HG03439 (cell line): ENCODE results near the gene ANKS1B.
"Not testable (repeated sequence)": the region's sequence is repeated elsewhere in the genome, so short reads cannot be mapped to it uniquely, and the experiment has no call there.

ENCODE experiments used
- ATAC-seq: cut with Tn5 transposase; IDR thresholded peaks from one replicate; pipeline ENCODE4 v1.9.1; 2021; ENCODE audit warnings: mild to moderate bottlenecking, moderate library complexity; ENCODE audit not compliant: unreplicated experiment

The ANKS1B gene

DNA sequence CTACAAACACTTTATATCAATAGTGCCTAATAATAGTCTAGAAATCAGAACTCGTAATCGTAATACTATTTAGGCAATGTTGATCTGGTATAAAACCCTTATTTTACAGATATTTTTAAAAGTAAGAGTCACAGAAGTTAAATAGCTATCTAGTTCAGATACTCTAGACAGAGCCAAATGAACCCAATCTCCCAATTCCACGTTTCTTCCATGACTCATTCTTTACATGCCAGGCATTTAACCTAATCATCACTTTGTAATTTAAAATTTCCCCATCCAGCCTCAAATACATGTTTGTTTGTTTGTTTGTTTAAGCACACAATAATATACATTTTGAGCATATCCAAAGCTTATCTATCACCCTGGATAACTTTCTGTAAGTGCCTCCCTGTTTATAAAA, 373.6 kb downstream of the ANKS1B start:
- ATAC-seq: no peak

DNA sequence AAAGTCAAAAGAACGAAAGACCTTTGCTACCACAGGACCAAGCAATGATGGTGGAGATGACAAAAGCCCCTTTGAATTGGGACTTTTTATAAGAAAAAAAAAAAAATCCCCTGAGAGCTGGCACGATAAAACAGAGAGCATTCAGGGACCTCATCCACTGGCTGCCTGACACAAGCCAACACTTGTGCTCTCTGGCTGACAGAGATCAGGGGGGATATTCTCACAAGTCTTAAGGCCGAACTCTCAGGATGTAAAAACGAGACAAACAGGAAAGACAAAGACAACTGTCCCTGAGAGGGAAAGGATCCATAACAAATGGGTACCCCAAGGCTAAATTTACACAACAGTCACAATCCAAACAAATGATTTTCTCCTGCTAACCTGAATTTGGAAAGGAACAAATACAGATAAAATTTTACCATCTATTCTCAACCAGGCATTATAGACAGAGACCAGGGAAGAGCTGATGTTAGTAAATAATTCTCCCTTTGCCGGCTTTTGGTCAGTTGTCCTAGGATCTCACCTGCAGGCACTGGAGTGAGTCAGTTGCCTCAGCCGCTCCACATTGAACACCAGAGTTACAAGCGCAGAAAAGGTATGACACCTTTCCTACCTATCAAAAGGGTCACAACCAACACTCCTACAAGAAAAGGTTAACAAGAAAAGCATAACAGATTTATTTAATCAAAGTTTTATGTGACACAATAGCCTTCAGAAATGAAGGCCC, 375.1 kb downstream of the ANKS1B start:
- ATAC-seq: no peak

DNA sequence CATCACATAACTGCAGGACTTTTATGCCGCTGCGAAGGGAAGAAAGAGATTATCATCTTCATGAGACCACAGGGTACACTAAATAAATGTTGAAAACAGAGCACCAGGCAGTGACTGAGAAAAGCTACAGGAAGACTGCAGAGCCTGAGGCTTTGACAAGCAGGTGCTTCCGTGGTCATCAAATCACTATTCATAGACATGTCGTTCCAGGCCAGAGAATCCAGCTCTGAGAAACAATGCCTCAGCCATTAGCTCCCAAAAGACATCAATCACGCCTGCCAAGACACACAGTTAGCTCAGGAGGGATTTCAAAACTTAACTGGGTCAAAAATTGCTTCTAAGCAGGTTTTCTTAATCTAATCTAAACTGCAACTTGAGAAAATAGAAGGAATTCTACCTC, 384.3 kb downstream of the ANKS1B start:
- no peak for ATAC-seq

DNA sequence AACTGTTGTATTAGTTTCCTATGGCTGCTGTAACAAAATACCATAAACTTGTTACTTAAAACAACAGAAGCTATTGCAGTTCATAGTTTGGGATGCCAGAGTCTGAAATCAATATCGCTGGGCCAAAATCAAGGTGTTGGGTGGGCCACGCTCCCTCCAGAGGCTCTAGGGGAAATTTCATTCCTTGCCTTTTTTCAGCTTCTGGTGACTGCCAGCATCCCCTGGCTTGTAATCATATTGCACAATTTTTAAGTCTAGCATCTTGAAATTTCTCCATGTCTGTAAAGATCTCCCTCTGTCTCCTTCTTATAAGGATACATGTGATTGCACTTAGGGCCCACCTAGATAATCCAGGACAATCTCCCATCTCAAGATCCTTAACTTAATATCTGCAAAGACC, 386.0 kb downstream of the ANKS1B start:
- ATAC-seq: no peak

DNA sequence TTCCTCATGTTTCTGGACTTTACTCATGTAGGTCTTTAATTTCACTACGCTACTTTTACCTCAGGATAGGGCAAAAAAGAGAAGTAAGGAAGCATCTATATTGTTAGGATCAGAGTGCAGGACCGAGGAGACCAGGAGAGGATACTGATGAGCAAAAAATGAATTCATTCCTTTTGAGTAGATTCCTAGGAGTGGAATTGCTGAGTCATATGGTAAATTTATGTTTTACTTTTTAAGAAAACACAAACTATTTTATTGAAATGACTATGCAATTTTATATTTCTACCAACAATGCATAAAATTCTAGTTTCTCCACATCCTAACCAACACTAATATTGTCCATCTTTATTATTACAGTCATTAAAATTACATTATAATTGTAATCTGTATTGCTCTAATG, 388.0 kb downstream of the ANKS1B start:
- no peak for ATAC-seq

DNA sequence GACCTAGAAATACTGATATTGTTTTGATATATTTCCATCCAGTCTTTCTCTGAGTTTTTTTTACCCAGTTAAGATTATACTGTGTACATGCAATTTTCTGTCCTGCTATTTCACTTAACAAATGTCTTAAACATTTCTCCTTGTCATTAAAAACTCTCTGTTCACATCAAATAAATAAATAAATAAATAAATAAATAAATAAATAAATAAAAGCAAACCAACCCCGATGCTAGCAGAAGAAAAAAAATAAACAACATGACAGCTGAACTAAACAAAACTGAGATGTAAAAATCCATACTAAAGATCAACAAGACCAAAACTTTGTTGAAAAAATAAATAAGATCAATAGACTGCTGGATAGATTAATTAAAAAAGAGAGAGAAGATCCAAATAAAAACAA, 407.6 kb downstream of the ANKS1B start:
- not testable (repeated sequence) for ATAC-seq

DNA sequence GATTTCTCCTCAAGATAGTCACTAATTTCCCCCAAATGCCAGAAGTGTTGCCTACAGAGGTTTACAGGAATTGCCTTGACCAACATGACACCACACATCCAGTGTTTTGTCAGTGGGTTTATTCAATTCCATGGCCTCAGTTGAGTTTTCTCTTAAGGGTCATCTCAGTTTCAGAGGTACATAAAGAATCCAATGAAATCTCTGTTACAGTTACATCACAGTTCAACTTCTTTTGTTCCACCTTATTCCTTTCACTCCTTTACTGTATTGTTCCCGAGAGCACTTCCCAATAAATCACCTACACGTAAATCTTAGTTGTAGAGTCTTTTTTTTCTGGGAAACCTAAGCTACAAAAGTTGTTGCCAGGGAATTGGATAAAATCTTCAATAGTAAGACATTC, 410.8 kb downstream of the ANKS1B start:
- ATAC-seq: no peak

DNA sequence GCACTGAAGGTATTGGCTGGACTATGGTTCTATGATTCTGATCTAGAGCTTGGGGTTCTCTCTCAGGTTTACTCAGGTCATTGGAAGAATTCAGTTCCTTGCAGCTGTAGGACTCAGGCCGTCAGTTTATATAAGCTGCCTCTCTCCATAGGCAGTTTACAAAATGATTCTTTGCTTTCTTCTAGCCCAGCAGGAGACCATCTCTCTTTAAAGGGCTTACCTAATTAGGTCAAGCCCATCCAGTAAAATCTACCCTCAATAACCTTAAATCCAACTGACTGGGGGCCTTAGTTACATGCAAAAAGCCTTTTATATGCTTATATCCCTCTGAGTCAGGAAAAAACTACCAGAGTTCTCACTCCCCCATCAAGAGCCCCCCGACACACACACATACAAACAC, 417.7 kb downstream of the ANKS1B start:
- ATAC-seq: no peak

DNA sequence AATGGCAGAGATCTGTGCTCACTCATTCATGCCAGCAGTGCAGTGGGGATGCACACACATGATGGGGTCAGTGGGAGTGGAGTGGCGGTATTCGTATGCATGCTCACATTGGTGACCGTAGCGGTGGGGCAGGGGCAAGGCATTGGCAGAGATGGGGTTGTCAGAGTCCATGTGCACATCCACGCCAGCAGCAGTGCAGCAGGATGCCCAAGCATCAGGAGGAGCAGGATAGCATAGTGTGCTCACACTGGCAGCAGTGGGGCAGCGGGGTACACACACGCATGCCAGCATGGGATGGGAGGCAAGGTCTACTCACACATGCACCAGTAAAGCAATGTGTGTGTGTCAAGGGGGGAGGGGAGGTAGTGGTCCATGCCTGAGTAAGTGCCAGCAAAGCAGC, 426.6 kb downstream of the ANKS1B start:
- no peak for ATAC-seq

DNA sequence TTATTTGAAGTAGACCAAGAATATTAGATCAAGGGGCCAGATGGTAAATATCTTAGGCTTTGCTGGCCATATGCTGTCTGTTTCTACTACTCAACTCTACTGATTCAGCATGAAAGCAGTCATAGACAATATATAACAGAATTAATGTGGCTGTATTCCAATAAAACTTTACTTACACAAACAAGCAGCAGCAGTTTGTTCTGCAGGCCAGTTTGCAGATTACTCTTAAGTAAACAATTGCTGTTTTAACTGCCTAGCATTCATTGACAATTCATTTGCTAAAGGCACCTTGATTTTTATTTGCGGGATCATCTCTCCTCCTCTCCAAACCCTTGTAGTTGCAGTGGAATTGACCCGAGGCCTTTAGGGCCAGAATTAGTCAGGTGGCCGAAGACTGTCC, 431.3 kb downstream of the ANKS1B start:
- no peak for ATAC-seq

DNA sequence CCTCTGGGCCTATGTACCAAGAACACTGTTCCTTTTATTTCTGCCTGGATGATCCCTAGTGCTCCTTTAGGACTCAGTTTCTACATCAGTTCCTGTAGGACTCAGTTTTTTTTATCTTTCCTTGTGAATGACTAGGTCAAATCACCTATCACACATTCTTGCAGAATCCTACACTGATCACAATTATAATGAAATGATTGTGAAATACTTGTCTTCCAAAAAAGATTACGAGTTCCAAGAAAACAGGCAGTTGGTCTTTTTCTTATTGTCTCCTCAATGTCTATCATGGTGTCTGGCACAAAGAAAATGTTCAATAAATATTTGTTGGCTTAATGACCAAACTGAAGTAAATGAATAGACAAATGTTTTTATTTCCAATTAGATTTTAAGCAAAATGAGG, 432.7 kb downstream of the ANKS1B start:
- no peak for ATAC-seq

DNA sequence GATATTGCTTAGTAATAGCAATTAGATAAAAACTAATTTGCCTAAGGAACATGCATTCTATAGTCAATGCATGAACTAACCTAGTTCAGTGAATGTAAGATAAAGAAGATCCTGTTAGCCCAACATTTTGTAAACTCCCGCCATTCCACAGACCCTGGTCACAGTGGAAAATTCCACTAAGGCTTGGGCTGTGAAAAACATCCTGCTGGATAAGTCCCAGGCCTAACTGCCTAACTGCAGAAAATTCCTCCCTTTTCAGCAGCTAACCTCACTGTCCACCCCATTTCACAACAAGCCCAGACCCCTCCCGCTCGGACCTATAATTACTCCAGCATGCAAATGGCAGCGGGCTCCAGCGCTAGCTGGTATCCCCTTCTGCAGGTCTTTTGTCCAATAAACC, 435.1 kb downstream of the ANKS1B start:
- ATAC-seq: no peak

DNA sequence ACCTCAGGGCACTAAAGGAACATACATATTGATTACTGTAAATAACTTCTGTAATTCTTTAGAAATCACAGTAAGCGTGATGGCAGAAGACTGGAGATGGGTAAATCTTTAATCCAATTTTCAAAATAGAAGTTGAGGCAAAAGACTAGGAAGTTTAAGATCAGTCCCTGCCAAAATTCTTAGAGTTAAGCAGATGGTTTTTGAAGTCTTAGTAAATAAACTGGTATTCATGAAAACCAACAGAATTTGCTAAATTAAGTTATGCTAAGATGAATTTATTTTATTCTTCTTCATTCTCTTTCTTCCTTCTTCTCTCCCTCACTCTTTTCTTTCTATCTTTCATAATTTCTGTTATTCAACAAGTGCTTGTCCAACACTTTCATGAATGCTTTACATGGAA, 435.5 kb downstream of the ANKS1B start:
- ATAC-seq: no peak

DNA sequence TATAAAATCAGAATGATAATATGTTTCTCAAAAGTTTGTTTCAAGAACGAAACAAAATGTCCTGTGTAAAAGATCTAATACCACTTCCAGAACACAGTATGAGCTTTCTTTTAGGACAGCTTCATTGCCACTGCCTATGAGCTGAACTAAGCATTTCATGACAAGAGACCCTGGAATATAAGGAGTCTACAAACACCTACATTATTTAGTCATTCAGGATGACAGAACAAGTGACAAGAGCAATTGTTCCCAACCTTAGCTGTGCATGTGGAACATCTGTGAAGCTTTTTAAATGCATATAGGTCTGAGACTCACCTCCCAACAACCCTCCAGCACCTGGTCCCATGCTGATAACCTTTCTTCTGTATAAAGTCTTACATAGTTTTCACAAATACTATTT, 440.3 kb downstream of the ANKS1B start:
- no peak for ATAC-seq

DNA sequence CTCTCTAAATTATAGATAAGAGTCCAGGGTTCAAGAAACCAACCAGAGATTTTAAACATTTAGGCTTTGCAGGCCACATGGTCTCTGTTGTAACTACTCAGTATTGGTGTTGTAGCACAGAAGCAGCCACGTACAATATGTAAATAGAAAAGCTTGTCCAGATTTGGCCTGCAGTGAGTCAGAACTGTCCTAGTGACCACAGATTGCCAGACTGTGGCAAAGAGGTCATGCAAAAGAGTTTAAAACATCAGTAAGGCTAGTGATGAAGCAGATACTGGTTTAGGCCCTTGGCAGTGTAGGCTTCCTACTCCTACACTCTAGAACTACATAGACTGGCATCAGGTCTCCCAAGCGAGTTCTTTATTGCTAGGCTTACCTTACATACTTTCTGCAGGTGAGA, 454.8 kb downstream of the ANKS1B start:
- peak; percentile 97 for ATAC-seq

DNA sequence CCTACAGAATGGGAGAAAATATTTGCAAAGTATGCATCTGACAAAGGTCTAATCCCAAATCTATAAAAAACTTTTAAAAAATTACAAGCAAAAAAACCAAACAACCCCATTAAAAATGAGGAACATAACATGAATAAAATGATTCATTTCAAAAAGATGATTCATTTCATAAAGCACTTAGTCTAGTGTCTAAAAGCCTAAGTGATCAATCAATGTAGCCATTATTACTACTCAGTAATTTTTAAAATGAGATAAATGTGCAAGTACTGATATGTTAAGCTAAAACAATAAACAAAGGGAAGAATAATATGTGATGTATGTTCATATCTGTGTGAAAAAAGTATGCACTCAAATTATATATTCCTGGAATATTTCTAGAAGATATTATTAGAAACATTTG, 456.3 kb downstream of the ANKS1B start:
- ATAC-seq: no peak

DNA sequence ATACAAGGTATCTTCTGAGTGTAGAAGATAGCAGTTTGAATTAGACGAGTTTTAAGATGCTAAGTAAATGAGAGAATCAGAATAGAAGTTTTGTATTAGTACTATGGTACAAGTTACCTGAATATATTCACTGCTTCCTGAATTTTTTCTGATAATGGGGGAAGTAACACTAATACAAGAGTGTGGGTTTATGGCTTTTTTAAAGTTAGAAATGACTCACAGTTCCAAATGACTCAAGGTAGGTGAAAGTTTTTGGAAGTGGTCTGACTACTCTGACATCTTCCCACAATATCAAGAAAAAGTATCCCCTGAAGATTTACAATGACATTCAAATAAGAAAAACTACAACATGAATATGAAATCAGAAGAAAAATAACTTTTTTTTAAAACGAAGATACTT, 460.9 kb downstream of the ANKS1B start:
- ATAC-seq: no peak

DNA sequence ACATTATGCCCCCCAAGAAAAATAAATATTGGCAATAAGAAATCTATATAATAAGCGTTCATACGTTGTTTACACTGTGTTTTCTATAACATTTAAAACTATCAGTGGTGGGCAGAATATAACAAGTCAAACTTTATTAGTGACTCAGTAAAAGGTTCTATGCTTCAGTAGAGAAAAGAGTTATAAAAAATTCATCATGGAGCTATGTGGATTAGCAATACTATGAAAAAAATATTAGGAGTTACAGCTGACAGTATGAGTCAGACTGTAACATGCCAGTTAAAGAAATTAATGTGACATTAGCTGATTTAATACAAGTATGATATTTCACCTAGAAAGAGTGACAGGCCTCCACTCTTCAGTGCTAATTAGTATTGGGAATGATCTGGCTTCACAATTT, 462.3 kb downstream of the ANKS1B start:
- no peak for ATAC-seq

DNA sequence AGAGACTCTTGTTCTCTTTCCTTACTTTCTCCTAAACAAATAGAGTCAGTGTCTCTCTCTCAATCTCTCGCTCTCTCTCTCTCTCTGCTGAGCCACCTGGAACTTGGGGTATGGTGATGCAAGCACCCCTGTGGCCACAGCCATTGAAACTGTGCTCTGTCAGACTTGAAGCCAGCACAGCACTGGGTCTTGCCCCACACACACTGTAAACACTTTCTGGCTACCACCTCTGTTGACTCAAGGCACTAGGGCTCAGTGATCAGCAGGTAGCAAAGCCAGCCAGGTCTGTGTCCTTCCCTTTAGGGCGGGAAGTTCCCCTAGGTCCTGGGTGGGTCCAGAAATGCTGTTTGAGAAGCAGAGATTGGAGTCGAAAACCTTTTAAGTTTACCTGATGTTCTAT, 463.1 kb downstream of the ANKS1B start:
- no peak for ATAC-seq

DNA sequence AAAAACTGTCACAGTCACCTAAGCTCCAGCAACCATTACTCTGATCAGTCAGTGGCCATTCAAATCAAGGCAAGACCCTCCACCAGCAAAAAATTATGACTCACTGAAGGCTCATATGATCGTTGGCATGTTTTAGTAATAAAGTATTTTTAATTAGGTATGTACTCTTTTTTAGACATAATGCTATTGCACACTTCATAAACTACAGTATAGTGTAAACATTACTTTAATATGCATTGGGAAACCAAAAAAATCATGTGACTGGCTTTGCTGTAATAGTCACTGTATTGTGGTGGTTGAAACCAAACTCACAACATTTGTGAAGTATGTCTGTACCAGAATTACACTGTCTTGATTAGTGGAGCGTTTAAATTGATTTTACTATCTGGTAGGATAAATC, 471.7 kb downstream of the ANKS1B start:
- no peak for ATAC-seq

DNA sequence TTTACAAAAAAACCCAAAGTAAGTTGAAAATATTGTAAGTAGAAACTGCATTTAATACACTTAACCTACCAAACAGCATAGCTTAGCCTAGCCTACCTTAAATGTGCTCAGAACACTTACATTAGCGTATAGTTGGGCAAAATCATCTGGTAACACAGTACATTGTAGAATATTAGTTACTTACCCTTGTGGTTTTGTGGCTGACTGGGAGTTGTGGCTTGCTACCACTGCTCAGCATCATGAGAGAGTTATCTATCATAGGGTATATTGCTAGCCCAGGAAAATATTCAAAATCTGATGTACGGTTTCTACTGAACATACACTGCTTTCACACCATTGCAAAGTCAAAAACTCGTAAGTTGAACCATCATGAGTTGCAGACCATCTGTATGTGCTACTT, 478.9 kb downstream of the ANKS1B start:
- ATAC-seq: no peak

DNA sequence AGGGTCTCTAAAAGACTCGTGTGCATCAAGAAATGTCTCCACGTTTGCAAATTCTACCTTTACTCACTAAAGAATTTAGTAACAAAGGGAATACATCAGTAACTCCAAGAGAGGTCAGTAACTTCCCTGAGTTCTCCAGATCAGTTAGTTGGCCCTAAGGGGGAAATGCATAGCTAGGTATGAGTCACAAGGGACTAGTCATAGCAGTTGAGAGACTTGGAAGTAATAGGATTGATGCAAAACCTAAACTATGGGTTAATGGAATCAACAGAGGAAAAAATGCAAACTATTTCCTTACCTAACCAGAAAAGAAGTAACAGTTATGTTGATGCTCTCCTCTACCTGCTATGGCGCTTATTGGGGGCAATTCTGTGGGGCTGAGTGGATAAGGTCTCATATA, 486.0 kb downstream of the ANKS1B start:
- no peak for ATAC-seq

DNA sequence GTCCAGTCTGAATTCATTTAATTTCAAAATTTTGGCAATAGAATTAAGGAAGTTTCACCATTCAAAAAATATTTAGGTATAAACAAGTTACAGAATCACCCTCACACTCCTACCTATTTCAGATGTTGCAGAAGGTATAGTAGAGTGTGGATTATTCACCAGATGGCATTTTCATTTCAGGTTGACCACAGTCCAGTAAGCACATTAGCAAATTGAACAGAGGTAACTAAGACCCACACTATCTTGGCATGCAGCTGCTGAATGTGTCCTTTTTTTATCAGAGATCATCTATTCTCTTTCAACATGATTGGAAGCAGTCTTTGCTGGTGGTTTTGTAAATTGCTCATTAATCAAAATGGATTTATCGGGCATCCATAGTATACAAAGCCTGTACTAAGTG, 488.9 kb downstream of the ANKS1B start:
- no peak for ATAC-seq
